HG03108 (cell line): ENCODE results near the gene AQP10.
"Not testable (repeated sequence)": the region's sequence is repeated elsewhere in the genome, so short reads cannot be mapped to it uniquely, and the experiment has no call there.

Source experiments
- ATAC-seq: cut with Tn5 transposase; IDR thresholded peaks from one replicate; pipeline ENCODE4 v1.9.1; 2021; ENCODE audit warnings: moderate library complexity; ENCODE audit not compliant: unreplicated experiment

The AQP10 gene

GRCh38 chr1:154342836-154343472 lies 22.1 kb downstream of the AQP10 start:
- no peak for ATAC-seq

- no peak for ATAC-seq
Measured at GRCh38 chr1:154344977-154345837, 24.3 kb downstream of the AQP10 start.

GRCh38 chr1:154346276-154346917 lies 25.5 kb downstream of the AQP10 start:
- ATAC-seq = no peak

- ATAC-seq = no peak
Measured at GRCh38 chr1:154347961-154348360, 27.1 kb downstream of the AQP10 start.

- no peak for ATAC-seq
Measured at GRCh38 chr1:154348429-154349076, 27.7 kb downstream of the AQP10 start.

GRCh38 chr1:154349121-154349520 lies 28.2 kb downstream of the AQP10 start:
- no peak for ATAC-seq

GRCh38 chr1:154350383-154350782 lies 29.5 kb downstream of the AQP10 start:
- no peak for ATAC-seq

GRCh38 chr1:154351363-154352068 lies 30.6 kb downstream of the AQP10 start:
- no peak for ATAC-seq

GRCh38 chr1:154352245-154352580 lies 31.3 kb downstream of the AQP10 start:
- ATAC-seq = no peak

GRCh38 chr1:154352581-154353459 lies 31.9 kb downstream of the AQP10 start:
- ATAC-seq = no peak

GRCh38 chr1:154353460-154353904 lies 32.6 kb downstream of the AQP10 start:
- no peak for ATAC-seq

- ATAC-seq = no peak
Measured at GRCh38 chr1:154353966-154354365, 33.1 kb downstream of the AQP10 start.

GRCh38 chr1:154358519-154358918 lies 37.6 kb downstream of the AQP10 start:
- no peak for ATAC-seq

GRCh38 chr1:154360288-154360687 lies 39.4 kb downstream of the AQP10 start:
- no peak for ATAC-seq

GRCh38 chr1:154360881-154361280 lies 40.0 kb downstream of the AQP10 start:
- not testable (repeated sequence) for ATAC-seq

GRCh38 chr1:154361357-154361756 lies 40.5 kb downstream of the AQP10 start:
- ATAC-seq = no peak

GRCh38 chr1:154371436-154371835 lies 50.5 kb downstream of the AQP10 start:
- no peak for ATAC-seq

GRCh38 chr1:154373777-154374357 lies 53.0 kb downstream of the AQP10 start:
- ATAC-seq = not testable (repeated sequence)
